ENCODE data around the gene GKAP1.

The GKAP1 gene

GRCh38 chr9:83792746-83793145 is 24.8 kb downstream of the GKAP1 start:
- no peak overlapping the region for H3K27ac ChIP-seq
- TF ChIP-seq CTCF (IDR thresholded peaks at IDR 0.05) (no peak), ZFX (IDR thresholded peaks at IDR 0.05; ENCODE audit: borderline replicate concordance) (no peak)

- H3K27ac ChIP-seq = no peak overlapping the region
- TF ChIP-seq CTCF (IDR thresholded peaks at IDR 0.05) (no peak), ZFX (IDR thresholded peaks at IDR 0.05; ENCODE audit: borderline replicate concordance) (no peak)
Observed at GRCh38 chr9:83778164-83778563, 39.4 kb downstream of the GKAP1 start.

GRCh38 chr9:83775932-83776331 is 41.6 kb downstream of the GKAP1 start:
- no peak overlapping the region for H3K27ac ChIP-seq
- no peak for TF ChIP-seq CTCF (IDR thresholded peaks at IDR 0.05)

DNA sequence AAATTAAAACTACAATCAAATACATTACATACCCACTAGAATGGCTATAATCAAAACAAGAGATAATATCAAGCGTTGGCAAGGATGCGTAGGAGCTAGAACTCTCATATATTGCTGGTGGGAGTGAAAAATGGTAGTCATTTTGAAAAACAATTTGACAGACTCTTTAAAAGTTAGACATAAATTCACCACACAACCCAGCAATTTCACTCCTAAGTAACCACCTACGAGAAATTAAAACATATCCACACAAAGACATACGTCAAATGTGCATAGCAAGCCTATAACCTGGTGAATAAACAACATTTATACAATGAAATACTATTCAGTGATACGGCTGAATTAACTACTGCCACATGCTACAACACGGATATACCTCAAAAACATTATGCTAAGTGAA is 44.7 kb downstream of the GKAP1 start:
- TF ChIP-seq CTCF (IDR thresholded peaks at IDR 0.05) = no peak
- H3K27ac ChIP-seq = no peak overlapping the region

DNA sequence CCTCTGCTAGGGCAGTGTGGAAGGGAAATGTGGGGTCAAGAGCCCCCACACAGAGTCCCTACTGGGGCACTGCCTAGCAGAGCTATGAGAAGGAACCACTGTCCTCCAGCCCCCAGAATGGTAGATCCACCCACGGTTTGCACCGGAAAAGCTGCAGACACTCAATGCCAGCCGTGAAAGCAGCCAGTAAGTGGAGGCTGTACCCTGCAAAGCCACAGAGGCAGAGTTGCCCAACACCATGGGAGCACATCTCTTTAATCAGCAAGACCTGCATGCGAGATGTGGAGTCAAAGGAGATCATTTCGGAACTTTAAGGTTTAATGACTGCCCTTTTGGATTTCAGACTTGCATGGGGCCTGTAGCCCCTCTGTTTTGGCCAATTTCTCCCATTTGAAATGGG is 52.2 kb downstream of the GKAP1 start:
- TF ChIP-seq ZFX (IDR thresholded peaks at IDR 0.05; ENCODE audit: borderline replicate concordance) (no peak), CTCF (IDR thresholded peaks at IDR 0.05) (no peak)
- no peak overlapping the region for H3K27ac ChIP-seq

GRCh38 chr9:83754383-83754977 is 63.1 kb downstream of the GKAP1 start:
- TF ChIP-seq CTCF (IDR thresholded peaks at IDR 0.05) (no peak), ZFX (IDR thresholded peaks at IDR 0.05; ENCODE audit: borderline replicate concordance) (no peak)
- no peak overlapping the region for H3K27ac ChIP-seq

DNA sequence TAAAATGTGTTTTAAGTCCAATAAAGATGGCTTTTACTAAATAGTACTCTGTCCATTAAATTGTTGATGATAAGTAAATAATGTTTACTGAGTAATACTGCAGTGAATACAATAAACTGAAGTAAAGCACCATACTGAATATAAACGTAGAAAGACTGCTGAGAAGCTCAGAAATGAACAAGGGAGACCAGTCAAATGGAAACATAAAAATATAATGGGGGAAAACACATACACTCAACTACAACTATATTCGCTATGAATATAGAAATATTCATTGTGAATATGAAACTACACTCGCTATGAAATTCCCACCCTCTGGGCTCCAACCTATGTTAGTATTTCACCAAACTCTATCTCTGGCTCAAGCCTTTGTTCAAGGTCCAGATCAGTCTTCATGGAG is 67.9 kb downstream of the GKAP1 start:
- no peak overlapping the region for H3K27ac ChIP-seq
- TF ChIP-seq CTCF (IDR thresholded peaks at IDR 0.05) (no peak), ZFX (IDR thresholded peaks at IDR 0.05; ENCODE audit: borderline replicate concordance) (no peak)
